Activated T-cell treated with anti-CD3 and anti-CD28 coated beads, Interleukin-2, amount 50 U/mL, for 24 hours (primary cell): ENCODE results near the gene RALGPS1.

Experiments
- DNase-seq: peaks from one replicate; pipeline ENCODE4 v3.0.0-alpha.2; 2020
- H3K27ac Mint-ChIP-seq: 2 replicates; pipeline ENCODE4 v1.8.0; 2020; ENCODE audit warnings: mild to moderate bottlenecking, mixed read lengths
- H3K27me3 Mint-ChIP-seq: 2 replicates; pipeline ENCODE4 v1.8.0; 2020; ENCODE audit warnings: mixed read lengths
- H3K36me3 Mint-ChIP-seq: 2 replicates; pipeline ENCODE4 v1.8.0; 2020; ENCODE audit warnings: low read depth, mixed read lengths
- H3K4me1 Mint-ChIP-seq: 2 replicates; pipeline ENCODE4 v1.8.0; 2020; ENCODE audit warnings: low read depth, mixed read lengths
- H3K4me3 Mint-ChIP-seq: 2 replicates; pipeline ENCODE4 v1.8.0; 2020; ENCODE audit warnings: mild to moderate bottlenecking, moderate library complexity, mixed read lengths
- H3K9me3 Mint-ChIP-seq: 2 replicates; pipeline ENCODE4 v1.8.0; 2020; ENCODE audit warnings: mixed read lengths

Gene RALGPS1

GRCh38 chr9:127109212-127109711, 194.7 kb downstream of the RALGPS1 start:
- no peak overlapping the region for H3K4me3 Mint-ChIP-seq
- no peaks in the 10 kb centered on the region for H3K36me3 Mint-ChIP-seq
- H3K4me1 Mint-ChIP-seq = no peaks in the 10 kb centered on the region
- no peak for DNase-seq
- no peaks in the 10 kb centered on the region for H3K9me3 Mint-ChIP-seq
- H3K27ac Mint-ChIP-seq = no peak overlapping the region
- H3K27me3 Mint-ChIP-seq = no peaks in the 10 kb centered on the region

- Mint-ChIP-seq H3K4me1 (peaks cover 10% of the 10 kb centered on the region), H3K27ac (no peak overlapping the region)
- no peak for DNase-seq
Measured at GRCh38 chr9:127112056-127112455, 197.5 kb downstream of the RALGPS1 start.

GRCh38 chr9:127112735-127113161, 198.2 kb downstream of the RALGPS1 start:
- H3K9me3 Mint-ChIP-seq = no peaks in the 10 kb centered on the region

More at GRCh38 chr9:127112056-127112455, 197.5 kb downstream of the RALGPS1 start:
- Mint-ChIP-seq H3K27me3 (no peaks in the 10 kb centered on the region), H3K9me3 (no peaks in the 10 kb centered on the region), H3K4me3 (no peak overlapping the region), H3K36me3 (no peaks in the 10 kb centered on the region)

GRCh38 chr9:127113191-127113972, 198.8 kb downstream of the RALGPS1 start:
- H3K27ac Mint-ChIP-seq = no peak overlapping the region
- H3K4me3 Mint-ChIP-seq = no peak overlapping the region
- DNase-seq = no peak
- no peaks in the 10 kb centered on the region for H3K36me3 Mint-ChIP-seq
- H3K4me1 Mint-ChIP-seq = peaks cover 11% of the 10 kb centered on the region
- peaks cover under 1% of the 10 kb centered on the region for H3K27me3 Mint-ChIP-seq
- H3K9me3 Mint-ChIP-seq = no peaks in the 10 kb centered on the region

More at GRCh38 chr9:127112735-127113161, 198.2 kb downstream of the RALGPS1 start:
- no peak overlapping the region for H3K27ac Mint-ChIP-seq
- DNase-seq = no peak
- H3K36me3 Mint-ChIP-seq = no peaks in the 10 kb centered on the region
- H3K4me3 Mint-ChIP-seq = no peak overlapping the region
- H3K4me1 Mint-ChIP-seq = peaks cover 11% of the 10 kb centered on the region
- no peaks in the 10 kb centered on the region for H3K27me3 Mint-ChIP-seq

- Mint-ChIP-seq H3K27ac (no peak overlapping the region), H3K4me3 (no peak overlapping the region), H3K9me3 (no peaks in the 10 kb centered on the region), H3K4me1 (peaks cover 11% of the 10 kb centered on the region), H3K36me3 (no peaks in the 10 kb centered on the region), H3K27me3 (peaks cover 10% of the 10 kb centered on the region)
- no peak for DNase-seq
Measured at GRCh38 chr9:127114606-127115005, 200.0 kb downstream of the RALGPS1 start.

- H3K9me3 Mint-ChIP-seq = no peaks in the 10 kb centered on the region
- no peak for DNase-seq
- H3K27ac Mint-ChIP-seq = no peak overlapping the region
- no peaks in the 10 kb centered on the region for H3K36me3 Mint-ChIP-seq
- H3K4me3 Mint-ChIP-seq = no peak overlapping the region
- H3K4me1 Mint-ChIP-seq = peaks cover 11% of the 10 kb centered on the region
- peaks cover 22% of the 10 kb centered on the region for H3K27me3 Mint-ChIP-seq
Measured at GRCh38 chr9:127116088-127116726, 201.6 kb downstream of the RALGPS1 start.

- Mint-ChIP-seq H3K9me3 (no peaks in the 10 kb centered on the region), H3K36me3 (no peaks in the 10 kb centered on the region), H3K4me1 (peaks cover 11% of the 10 kb centered on the region), H3K27me3 (peaks cover 29% of the 10 kb centered on the region), H3K27ac (no peak overlapping the region), H3K4me3 (no peak overlapping the region)
- no peak for DNase-seq
Measured at GRCh38 chr9:127116957-127117356, 202.4 kb downstream of the RALGPS1 start.

- peaks cover 11% of the 10 kb centered on the region for H3K4me1 Mint-ChIP-seq
- no peak for DNase-seq
- peaks cover 36% of the 10 kb centered on the region for H3K27me3 Mint-ChIP-seq
- H3K9me3 Mint-ChIP-seq = no peaks in the 10 kb centered on the region
- no peak overlapping the region for H3K27ac Mint-ChIP-seq
- no peaks in the 10 kb centered on the region for H3K36me3 Mint-ChIP-seq
- no peak overlapping the region for H3K4me3 Mint-ChIP-seq
Measured at GRCh38 chr9:127117801-127118200, 203.2 kb downstream of the RALGPS1 start.

GRCh38 chr9:127118597-127119319, 204.2 kb downstream of the RALGPS1 start:
- Mint-ChIP-seq H3K4me1 (peaks cover 11% of the 10 kb centered on the region), H3K9me3 (no peaks in the 10 kb centered on the region), H3K36me3 (no peaks in the 10 kb centered on the region), H3K27ac (no peak overlapping the region), H3K27me3 (peaks cover 46% of the 10 kb centered on the region), H3K4me3 (no peak overlapping the region)
- no peak for DNase-seq

GRCh38 chr9:127119320-127119709, 204.7 kb downstream of the RALGPS1 start:
- DNase-seq = no peak
- Mint-ChIP-seq H3K4me3 (no peak overlapping the region), H3K27me3 (peaks cover 47% of the 10 kb centered on the region), H3K4me1 (peaks cover 11% of the 10 kb centered on the region), H3K36me3 (no peaks in the 10 kb centered on the region), H3K9me3 (no peaks in the 10 kb centered on the region), H3K27ac (no peak overlapping the region)

GRCh38 chr9:127121628-127122175, 207.1 kb downstream of the RALGPS1 start:
- Mint-ChIP-seq H3K27ac (no peak overlapping the region), H3K36me3 (no peaks in the 10 kb centered on the region), H3K4me1 (peaks cover 4% of the 10 kb centered on the region), H3K27me3 (peaks cover 47% of the 10 kb centered on the region), H3K9me3 (no peaks in the 10 kb centered on the region), H3K4me3 (no peak overlapping the region)
- no peak for DNase-seq

GRCh38 chr9:127122176-127123063, 207.8 kb downstream of the RALGPS1 start, which contains the start of gene ANGPTL2:
Gene ANGPTL2, minus strand, starts transcription at chr9:127122635. Its CDS starts 13,904 bp downstream, at chr9:127108731.
- DNase-seq = peak; percentile 41
- Mint-ChIP-seq H3K9me3 (no peaks in the 10 kb centered on the region), H3K4me1 (no peaks in the 10 kb centered on the region), H3K36me3 (no peaks in the 10 kb centered on the region), H3K4me3 (no peak within 1 kb of the TSS), H3K27me3 (peaks cover 49% of the 10 kb centered on the region), H3K27ac (no peak within 1 kb of the TSS)

- Mint-ChIP-seq H3K27me3 (peaks cover 49% of the 10 kb centered on the region), H3K36me3 (no peaks in the 10 kb centered on the region), H3K4me3 (no peak overlapping the region), H3K27ac (no peak overlapping the region), H3K9me3 (no peaks in the 10 kb centered on the region), H3K4me1 (no peaks in the 10 kb centered on the region)
- no peak for DNase-seq
Measured at GRCh38 chr9:127123064-127123890, 208.7 kb downstream of the RALGPS1 start.
